Measurements from ENCODE around the gene PFKFB3. TPM values are rescaled to one million over a fixed set of nuclear protein-coding genes. Genes with fewer than 3 reads are reported as not detected.

PFKFB3 gene
- total and polyA plus RNA-seq, 9 of the 15 experiments (the other 6 are each of a cell fraction or from before 2014, with no cell fraction given): 0.46 to 21.6 (median 7.8) TPM

GRCh38 chr10:6202684-6203330 lies at the start of gene PFKFB3 (continued):
- TF ChIP-seq SAFB2 (IDR thresholded peaks at IDR 0.05; ENCODE audit: borderline replicate concordance, low read depth, low read length, severe bottlenecking) (no peak), YY1 (IDR thresholded peaks at IDR 0.05; ENCODE audit: borderline replicate concordance in 1 of 3, control insufficient read depth in 1 of 3, extremely low read depth in 1 of 3, insufficient read depth in 3 of 3, insufficient read length in 1 of 3, insufficient replicate concordance in 2 of 3, low read depth in 1 of 3, low read length in 2 of 3) (peak in 1 of 3 experiments; percentile 52), POLR2G (IDR thresholded peaks at IDR 0.05; ENCODE audit: low read depth, low read length) (peak; percentile 86), PHB2 (IDR thresholded peaks at IDR 0.05; ENCODE audit: low read depth) (no peak), ATF1 (CRISPR knock-in tag; IDR thresholded peaks at IDR 0.05) (0 out of 2 replicates have a peak, but pooled peaks have one; percentile 44), ATF1 (tag; IDR thresholded peaks at IDR 0.05) (peak; percentile 92), HNRNPLL (IDR thresholded peaks at IDR 0.05; ENCODE audit: low read depth, low read length, poor library complexity, severe bottlenecking) (peak; percentile 57), ZNF445 (CRISPR knock-in tag; IDR thresholded peaks at IDR 0.05; ENCODE audit: low read depth) (no peak), CHD2 (IDR thresholded peaks at IDR 0.05; ENCODE audit: low read depth, low read length) (0 out of 2 replicates have a peak, but pooled peaks have one; percentile 16), FOXO4 (CRISPR knock-in tag; IDR thresholded peaks at IDR 0.05) (0 out of 2 replicates have a peak, but pooled peaks have one; percentile 62), TRIM28 (IDR thresholded peaks at IDR 0.05) (peak; percentile 79), RAD21 (CRISPR knock-in tag; conservative IDR thresholded peaks at IDR 0.05 in 1 of 2, IDR thresholded peaks at IDR 0.05 in 1 of 2) (peak; percentile 76 to 85), HCFC1 (IDR thresholded peaks at IDR 0.05; ENCODE audit: low read depth, low read length) (peak; percentile 32; the same call in 1 of the 2 replicates), EGR1 (conservative IDR thresholded peaks at IDR 0.05) (peak; percentile 45), ASH1L (IDR thresholded peaks at IDR 0.05; ENCODE audit: borderline replicate concordance, low read depth, partially characterized antibody) (no peak)
- TF ChIP-seq, protein P1, sequence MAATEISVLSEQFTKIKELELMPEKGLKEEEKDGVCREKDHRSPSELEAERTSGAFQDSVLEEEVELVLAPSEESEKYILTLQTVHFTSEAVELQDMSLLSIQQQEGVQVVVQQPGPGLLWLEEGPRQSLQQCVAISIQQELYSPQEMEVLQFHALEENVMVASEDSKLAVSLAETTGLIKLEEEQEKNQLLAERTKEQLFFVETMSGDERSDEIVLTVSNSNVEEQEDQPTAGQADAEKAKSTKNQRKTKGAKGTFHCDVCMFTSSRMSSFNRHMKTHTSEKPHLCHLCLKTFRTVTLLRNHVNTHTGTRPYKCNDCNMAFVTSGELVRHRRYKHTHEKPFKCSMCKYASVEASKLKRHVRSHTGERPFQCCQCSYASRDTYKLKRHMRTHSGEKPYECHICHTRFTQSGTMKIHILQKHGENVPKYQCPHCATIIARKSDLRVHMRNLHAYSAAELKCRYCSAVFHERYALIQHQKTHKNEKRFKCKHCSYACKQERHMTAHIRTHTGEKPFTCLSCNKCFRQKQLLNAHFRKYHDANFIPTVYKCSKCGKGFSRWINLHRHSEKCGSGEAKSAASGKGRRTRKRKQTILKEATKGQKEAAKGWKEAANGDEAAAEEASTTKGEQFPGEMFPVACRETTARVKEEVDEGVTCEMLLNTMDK (IDR thresholded peaks at IDR 0.05; ENCODE audit: borderline replicate concordance, insufficient read depth, low read depth, low read length, poor library complexity, severe bottlenecking): peak; percentile 45
- TF ChIP-seq, protein P2, sequence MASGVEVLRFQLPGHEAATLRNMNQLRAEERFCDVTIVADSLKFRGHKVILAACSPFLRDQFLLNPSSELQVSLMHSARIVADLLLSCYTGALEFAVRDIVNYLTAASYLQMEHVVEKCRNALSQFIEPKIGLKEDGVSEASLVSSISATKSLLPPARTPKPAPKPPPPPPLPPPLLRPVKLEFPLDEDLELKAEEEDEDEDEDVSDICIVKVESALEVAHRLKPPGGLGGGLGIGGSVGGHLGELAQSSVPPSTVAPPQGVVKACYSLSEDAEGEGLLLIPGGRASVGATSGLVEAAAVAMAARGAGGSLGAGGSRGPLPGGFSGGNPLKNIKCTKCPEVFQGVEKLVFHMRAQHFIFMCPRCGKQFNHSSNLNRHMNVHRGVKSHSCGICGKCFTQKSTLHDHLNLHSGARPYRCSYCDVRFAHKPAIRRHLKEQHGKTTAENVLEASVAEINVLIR (CRISPR knock-in tag; IDR thresholded peaks at IDR 0.05): peak; percentile 70; the same call in 1 of the 2 replicates
- TF ChIP-seq, protein P3, sequence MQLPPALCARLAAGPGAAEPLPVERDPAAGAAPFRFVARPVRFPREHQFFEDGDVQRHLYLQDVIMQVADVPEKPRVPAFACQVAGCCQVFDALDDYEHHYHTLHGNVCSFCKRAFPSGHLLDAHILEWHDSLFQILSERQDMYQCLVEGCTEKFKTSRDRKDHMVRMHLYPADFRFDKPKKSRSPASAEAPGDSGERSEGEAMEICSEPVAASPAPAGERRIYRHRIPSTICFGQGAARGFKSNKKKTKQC (CRISPR knock-in tag; IDR thresholded peaks at IDR 0.05): peak; percentile 72
- TF ChIP-seq, protein P4, sequence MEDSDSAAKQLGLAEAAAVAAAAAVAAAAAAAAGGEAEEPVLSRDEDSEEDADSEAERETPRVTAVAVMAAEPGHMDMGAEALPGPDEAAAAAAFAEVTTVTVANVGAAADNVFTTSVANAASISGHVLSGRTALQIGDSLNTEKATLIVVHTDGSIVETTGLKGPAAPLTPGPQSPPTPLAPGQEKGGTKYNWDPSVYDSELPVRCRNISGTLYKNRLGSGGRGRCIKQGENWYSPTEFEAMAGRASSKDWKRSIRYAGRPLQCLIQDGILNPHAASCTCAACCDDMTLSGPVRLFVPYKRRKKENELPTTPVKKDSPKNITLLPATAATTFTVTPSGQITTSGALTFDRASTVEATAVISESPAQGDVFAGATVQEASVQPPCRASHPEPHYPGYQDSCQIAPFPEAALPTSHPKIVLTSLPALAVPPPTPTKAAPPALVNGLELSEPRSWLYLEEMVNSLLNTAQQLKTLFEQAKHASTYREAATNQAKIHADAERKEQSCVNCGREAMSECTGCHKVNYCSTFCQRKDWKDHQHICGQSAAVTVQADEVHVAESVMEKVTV (CRISPR knock-in tag; IDR thresholded peaks at IDR 0.05): peak; percentile 62
